GM18498 (cell line): Measurements from ENCODE around the gene RELN.

Experiments
- ATAC-seq: cut with Tn5 transposase; IDR thresholded peaks from one replicate; pipeline ENCODE4 v1.9.1; 2021; ENCODE audit warnings: mild to moderate bottlenecking, moderate library complexity; ENCODE audit not compliant: unreplicated experiment

The RELN gene

DNA sequence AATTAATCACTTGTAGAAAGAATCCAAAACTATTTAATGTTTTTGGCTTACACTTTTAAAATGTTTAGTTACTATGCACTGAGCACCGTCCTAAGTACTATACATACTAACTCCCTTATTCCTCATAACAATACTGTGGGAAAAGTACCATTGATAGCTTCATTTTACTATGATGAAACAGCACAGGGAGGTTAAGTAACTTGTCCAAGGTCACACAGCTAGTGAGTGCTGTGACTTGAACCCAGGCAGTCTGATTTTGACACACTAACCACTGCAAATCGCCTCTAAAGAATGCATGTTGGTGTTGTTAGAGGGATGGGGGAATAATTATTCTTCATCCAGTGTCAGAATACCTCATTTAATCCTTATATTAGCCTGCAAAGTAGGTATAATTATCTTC, 1.9 kb upstream of the RELN start:
- no peak for ATAC-seq

GRCh38 chr7:103990991-103991390, 1.5 kb upstream of the RELN start:
- no peak for ATAC-seq

- no peak for ATAC-seq
These were observed 618 bp upstream of the RELN start for GRCh38 chr7:103989785-103990767.

- ATAC-seq: no peak
These were observed 824 bp downstream of the RELN start for GRCh38 chr7:103988468-103989199.

DNA sequence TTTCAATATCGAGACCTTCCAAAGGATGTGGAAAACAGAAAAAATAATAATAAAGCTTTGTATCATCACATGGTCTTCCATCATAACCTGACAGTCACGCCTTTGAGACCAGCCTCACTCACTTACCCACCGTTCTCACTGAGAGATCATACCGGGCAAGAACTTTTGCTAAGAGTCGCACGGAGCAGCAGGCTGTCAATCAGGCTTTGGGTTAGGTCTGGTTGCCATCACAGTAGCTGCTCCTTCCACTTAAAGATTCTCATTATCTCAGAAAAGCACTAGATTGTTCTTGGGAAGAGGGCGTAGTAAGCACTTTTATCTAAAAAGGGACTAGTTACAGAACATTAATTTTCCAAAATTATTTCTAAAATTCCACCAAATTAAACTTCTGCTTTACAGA, 2.0 kb downstream of the RELN start:
- no peak for ATAC-seq

DNA sequence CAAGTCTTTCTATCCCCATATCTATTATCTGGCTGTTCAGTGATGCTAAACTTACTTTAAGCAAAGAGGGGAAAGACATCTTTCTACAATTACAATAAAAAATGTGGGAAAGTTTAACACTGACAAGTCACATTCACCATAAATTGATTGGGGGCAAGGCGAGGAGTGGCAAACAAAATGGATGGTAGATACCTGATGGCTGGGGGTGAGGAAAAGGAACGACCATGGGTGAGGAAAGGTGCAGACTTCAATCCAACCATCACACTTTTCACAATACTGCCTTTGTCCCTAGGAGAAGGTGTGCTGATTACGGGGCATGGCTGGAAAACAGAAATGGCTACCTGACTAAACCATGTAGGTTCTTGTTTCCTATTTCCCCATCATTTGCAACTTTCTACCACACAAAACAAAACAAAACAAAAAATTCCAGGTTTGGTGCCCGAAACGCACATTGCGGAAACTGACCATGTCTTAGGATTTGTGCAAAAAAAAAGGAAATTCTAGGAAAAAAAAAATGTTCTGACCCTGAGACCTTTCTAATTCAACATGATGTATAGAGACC, 3.8 kb downstream of the RELN start:
- no peak for ATAC-seq

DNA sequence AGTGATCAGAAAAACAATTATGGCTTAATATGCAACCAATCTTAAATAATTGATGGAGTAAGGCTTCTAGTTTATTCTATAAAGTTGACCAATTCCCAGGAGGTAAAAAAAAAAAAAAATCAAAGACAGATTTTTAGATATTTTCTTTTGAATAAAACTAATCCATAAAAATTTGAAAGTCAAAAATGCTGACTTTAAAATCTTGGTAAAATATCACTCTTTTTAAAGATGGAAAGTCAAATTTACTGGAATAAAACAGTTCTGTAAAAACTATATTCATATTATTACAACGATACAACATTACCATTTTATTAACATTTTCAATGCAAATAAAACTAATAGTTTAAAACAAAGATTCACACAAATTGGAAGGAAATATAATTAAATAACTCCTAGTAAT, 5.4 kb downstream of the RELN start:
- ATAC-seq: no peak

GRCh38 chr7:103983201-103983977, 6.1 kb downstream of the RELN start:
- ATAC-seq: no peak

DNA sequence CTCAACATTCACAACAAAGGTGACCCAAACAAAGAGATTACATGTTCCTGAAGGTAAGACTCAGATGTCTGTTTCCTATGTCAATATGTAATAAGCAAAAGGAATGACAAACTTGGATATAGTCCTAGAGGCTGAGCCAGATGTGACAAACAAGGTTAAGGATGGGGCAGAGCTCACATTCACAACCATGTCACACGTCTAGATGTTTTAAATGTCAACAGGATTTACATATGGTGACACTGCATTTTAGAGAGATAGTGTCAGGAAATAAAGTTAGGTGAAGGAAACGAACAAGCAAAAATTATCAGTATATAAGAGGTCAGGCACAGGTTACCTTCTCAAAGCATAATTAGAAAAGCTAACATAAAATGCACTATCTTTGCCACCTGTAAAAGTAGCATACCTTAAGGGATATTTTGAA, 8.4 kb downstream of the RELN start:
- no peak for ATAC-seq

DNA sequence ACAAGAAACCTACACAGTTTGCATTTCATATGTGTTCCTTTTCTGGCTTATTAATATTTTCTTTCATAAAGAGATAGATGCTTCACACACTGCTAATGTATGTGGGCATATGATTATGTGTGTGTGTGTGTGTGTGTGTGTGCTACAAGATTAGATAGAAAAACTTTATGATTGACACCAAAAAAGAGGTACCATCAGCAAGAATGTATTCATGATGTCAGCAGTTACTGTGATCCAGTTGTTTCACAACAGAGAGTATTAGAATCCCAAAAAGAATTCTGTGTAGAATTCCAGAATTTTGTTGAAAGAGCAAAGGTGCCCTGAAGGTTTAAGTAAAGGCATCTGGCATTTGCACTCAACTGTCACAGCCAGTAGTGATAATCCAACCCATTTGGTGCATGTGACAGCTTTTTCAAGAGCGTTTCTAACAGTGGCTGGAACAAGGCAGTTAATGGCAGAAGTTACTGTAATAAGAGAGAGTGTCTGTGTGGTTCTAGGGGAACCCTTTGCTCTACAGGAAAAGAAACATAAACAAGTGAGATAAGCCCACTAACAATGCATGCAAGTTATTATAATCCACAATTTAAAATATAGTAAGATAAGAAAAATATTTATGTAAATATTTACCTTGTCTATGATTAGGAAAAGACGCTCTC, 16.6 kb downstream of the RELN start:
- no peak for ATAC-seq

GRCh38 chr7:103967401-103967800, 22.1 kb downstream of the RELN start:
- ATAC-seq: no peak

DNA sequence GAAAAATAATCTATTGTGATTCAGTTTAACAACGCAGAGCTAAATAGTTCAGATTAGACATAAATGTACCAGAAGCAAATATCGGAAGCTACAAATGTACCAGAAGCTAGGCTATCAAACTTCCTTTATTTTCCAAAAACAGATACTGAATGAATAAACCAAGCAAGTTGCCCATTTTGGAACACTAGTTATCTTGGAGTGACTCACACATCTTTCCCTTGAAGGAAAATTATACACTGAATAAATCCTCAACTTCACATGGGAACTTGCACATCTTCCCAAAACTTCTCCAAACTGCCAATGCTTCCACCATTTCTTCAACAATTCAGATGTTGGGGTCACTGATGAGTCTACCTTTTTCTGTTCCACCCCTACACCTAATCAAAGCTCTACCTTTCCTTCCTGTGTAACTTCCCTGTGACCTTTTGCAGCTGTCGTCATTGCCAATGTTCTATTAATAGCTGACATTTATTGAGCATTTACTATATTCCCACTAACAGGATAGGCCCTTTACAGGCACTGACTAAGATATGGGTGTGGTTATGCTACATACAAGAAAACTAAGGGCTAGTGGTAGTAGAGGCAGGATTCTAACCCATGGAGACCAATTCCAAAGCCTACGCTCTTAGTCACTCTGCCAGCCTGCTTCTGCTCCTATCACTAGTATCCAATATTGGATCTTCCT, 22.7 kb downstream of the RELN start:
- no peak for ATAC-seq

GRCh38 chr7:103964269-103964668, 25.2 kb downstream of the RELN start:
- no peak for ATAC-seq

- no peak for ATAC-seq
These were observed 27.4 kb downstream of the RELN start for GRCh38 chr7:103962070-103962469.

DNA sequence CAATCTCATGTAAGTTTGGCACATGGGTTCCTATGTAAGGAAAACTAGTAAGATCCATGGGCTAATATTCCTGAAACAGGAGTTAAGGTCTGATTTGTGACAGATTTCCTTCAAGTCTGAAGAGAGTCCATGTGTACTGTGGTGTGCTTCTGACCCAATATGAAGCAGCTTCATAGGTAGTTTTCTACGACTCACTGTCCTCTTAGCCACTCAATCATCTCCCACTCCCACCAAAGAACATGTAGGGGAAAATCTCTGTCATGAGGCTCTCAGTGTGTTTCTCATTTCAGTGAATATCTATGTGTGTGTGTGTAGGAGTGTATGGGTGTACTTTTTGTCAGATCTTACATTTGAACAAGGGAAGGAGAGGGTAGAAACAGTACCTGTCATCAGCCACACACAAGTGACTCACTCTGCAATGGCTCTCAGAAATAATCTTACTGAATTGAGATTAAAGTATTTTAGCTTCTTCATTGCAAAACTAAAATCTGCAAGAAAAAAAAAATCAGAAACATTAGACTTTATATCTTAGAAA, 31.1 kb downstream of the RELN start:
- no peak for ATAC-seq

- no peak for ATAC-seq
These were observed 33.5 kb downstream of the RELN start for GRCh38 chr7:103955985-103956384.

DNA sequence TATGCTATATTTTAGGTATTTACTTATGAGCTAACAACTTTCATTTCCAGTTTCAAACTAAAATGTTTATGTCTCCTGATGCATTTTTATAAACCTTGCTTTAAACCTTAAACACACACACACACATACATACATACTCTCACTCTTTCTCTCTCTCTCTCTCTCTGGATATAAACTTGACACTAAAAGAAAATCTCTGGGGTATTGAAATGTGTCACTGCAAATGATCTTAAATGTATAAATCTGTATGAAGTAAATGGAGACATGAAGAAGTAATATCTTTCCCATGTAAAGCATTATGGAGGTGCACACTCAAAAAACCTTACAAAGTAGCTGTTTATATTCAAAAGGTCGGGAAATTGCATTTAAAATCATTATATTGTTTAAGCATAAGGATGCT, 37.0 kb downstream of the RELN start:
- ATAC-seq: no peak

DNA sequence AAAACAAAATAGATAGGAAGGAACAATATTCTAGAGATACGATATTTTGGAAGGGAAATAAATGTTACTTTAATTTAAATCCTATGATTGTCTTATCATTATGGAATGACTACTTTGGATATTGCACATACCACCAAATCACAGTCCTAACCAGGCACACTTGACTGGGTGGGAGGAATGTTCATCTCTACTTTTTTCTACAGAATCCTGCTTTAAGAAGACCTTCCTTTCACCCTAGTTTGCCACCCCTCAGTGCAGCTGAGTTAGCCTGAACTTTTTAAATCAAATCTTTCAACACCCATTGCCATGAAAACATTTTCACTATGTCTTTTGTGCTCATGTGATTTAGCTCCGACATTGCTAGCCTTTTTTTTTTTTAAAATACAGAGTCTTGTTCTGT, 38.1 kb downstream of the RELN start:
- no peak for ATAC-seq

DNA sequence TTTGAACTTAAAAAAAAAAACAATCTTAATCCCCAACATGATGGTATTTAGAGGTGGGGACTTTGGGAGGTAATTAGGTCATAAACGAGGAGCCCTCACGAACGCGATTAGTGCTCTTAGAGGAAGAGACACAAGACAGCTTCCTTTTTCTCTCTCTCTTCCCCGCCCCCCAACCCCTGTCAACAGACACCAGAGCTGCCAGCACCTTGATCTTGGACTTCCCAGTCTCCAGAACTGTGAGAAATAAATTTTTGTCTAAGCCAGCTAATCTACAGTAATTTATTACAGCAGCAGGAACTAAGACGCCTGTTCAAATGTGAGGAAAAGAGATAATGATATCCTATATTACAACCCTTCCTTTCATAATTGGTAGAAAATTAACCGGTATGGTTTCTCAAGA, 40.1 kb downstream of the RELN start:
- ATAC-seq: no peak
